Measurements from ENCODE around the gene IL1RAP.
A peak's percentile ranks its signal among the peaks of the same experiment; 100 is the strongest.

IL1RAP gene

GRCh38 chr3:190543671-190544070, 29.8 kb downstream of the IL1RAP start:
- no peak for TF ChIP-seq CTCF (IDR thresholded peaks at IDR 0.05; ENCODE audit: low read depth, low read length)
- DNase-seq (ENCODE audit: low read depth, low spot score) = no peak
- in situ Hi-C loops (cut with HindIII; ENCODE audit: low sequenced_read_pairs) = no loop called here
- no peak overlapping the region for H3K4me3 ChIP-seq (ENCODE audit: low read depth, low read length)

- TF ChIP-seq CTCF (IDR thresholded peaks at IDR 0.05; ENCODE audit: low read depth, low read length) = no peak
- in situ Hi-C loops (cut with HindIII; ENCODE audit: low sequenced_read_pairs) = no loop called here
- H3K4me3 ChIP-seq (ENCODE audit: low read depth, low read length) = no peak overlapping the region
- no peak for DNase-seq (ENCODE audit: low read depth, low spot score)
These were observed 31.3 kb downstream of the IL1RAP start for GRCh38 chr3:190545191-190545590.

- no peak for TF ChIP-seq CTCF (IDR thresholded peaks at IDR 0.05; ENCODE audit: low read depth, low read length)
- in situ Hi-C loops (cut with HindIII; ENCODE audit: low sequenced_read_pairs) = no loop called here
- H3K4me3 ChIP-seq (ENCODE audit: low read depth, low read length) = no peak overlapping the region
- DNase-seq (ENCODE audit: low read depth, low spot score) = no peak
These were observed 33.1 kb downstream of the IL1RAP start for GRCh38 chr3:190546881-190547510.

GRCh38 chr3:190548031-190548656, 34.3 kb downstream of the IL1RAP start:
- in situ Hi-C loops (cut with HindIII; ENCODE audit: low sequenced_read_pairs) = no loop called here
- H3K4me3 ChIP-seq (ENCODE audit: low read depth, low read length) = no peak overlapping the region
- TF ChIP-seq CTCF (IDR thresholded peaks at IDR 0.05; ENCODE audit: low read depth, low read length) = no peak
- DNase-seq (ENCODE audit: low read depth, low spot score) = no peak

GRCh38 chr3:190552021-190552420, 38.1 kb downstream of the IL1RAP start:
- TF ChIP-seq CTCF (IDR thresholded peaks at IDR 0.05; ENCODE audit: low read depth, low read length) = no peak
- DNase-seq (ENCODE audit: low read depth, low spot score) = no peak
- in situ Hi-C loops (cut with HindIII; ENCODE audit: low sequenced_read_pairs) = no loop called here
- H3K4me3 ChIP-seq (ENCODE audit: low read depth, low read length) = no peak overlapping the region

GRCh38 chr3:190552969-190553759, 39.3 kb downstream of the IL1RAP start:
- no peak for TF ChIP-seq CTCF (IDR thresholded peaks at IDR 0.05; ENCODE audit: low read depth, low read length)
- in situ Hi-C loops (cut with HindIII; ENCODE audit: low sequenced_read_pairs) = no loop called here
- H3K4me3 ChIP-seq (ENCODE audit: low read depth, low read length) = peak overlapping the region; percentile 12
- no peak for DNase-seq (ENCODE audit: low read depth, low spot score)
